Breast epithelium (tissue), 3 donors: Measurements from ENCODE around the gene ZNF516.

Experiments
- CTCF ChIP-seq, 3 donors: fragments of 450-650 bp; IDR thresholded peaks; one replicate each; pipeline ENCODE4 v1.5.1; 2016 to 2017; ENCODE audit warnings: antibody characterized with exemption in 3 of 3, mild to moderate bottlenecking in 3 of 3, moderate library complexity in 3 of 3
- POLR2A ChIP-seq: fragments of 450-650 bp; IDR thresholded peaks from one replicate; pipeline ENCODE4 v1.6.1; 2016; ENCODE audit warnings: antibody characterized with exemption, mild to moderate bottlenecking, moderate library complexity

GRCh38 chr18:76453932-76454331 lies 41.1 kb downstream of the ZNF516 start:
- TF ChIP-seq POLR2A, result no peak
- no peak for TF ChIP-seq CTCF (IDR thresholded peaks at IDR 0.05)
